Measurements from ENCODE around the gene SNX7. TPM values are rescaled to one million over a fixed set of nuclear protein-coding genes. Genes with fewer than 3 reads are reported as not detected.

SNX7 gene
- total and polyA plus RNA-seq, 10 donors: 2.3 to 11.5 (median 7.6) TPM

GRCh38 chr1:98792123-98792522 lies 130.6 kb downstream of the SNX7 start:
- Histone ChIP-seq H3K27me3 (replicated peaks in 1 of 7) (no peaks in the 10 kb centered on the region), H3K4me1 (no peaks in the 10 kb centered on the region), H3K9me3 (no peaks in the 10 kb centered on the region), H3K36me3 (no peaks in the 10 kb centered on the region), H3K4me3 (no peak overlapping the region), H3K27ac (no peak overlapping the region)
- no peak for DNase-seq
- intact Hi-C loops (cut with DNase I; ENCODE audit: low total_unique reads): loop anchor here (10.0 kb wide), 1 partner anchor 393 kb away; no protein-coding TSS in a partner anchor
- WGBS, 5 donors: 0 to 40% (median 18%) methylated on average over 1 of the region's 1 CpG
- TF ChIP-seq POLR2A (IDR thresholded peaks at IDR 0.05) (no peak), CTCF (IDR thresholded peaks at IDR 0.05 in 8 of 11, conservative IDR thresholded peaks at IDR 0.05 in 3 of 11) (no peak), POLR2AphosphoS5 (IDR thresholded peaks at IDR 0.05) (no peak)

DNA sequence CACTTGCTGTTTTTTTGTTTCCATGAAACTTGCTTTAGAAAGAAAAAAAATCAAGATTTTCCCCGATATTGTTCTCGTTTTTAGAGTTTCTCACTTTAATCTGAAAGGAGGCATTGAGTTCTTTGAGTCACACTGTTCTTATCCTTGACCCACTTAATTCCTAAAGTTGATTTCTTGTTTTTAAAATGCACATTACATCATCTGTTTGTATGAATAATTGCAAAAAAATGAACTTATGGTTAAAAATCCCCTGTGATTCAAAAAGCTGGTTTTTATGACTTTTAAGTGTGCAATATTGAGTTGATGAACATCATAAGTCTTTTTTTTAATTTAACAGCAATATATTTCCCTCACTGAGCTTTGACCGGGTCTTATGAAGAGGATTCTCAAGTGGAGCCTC lies 131.6 kb downstream of the SNX7 start:
- Histone ChIP-seq H3K36me3 (no peaks in the 10 kb centered on the region), H3K4me1 (no peaks in the 10 kb centered on the region), H3K4me3 (no peak overlapping the region), H3K27ac (no peak overlapping the region), H3K27me3 (replicated peaks in 1 of 7) (no peaks in the 10 kb centered on the region), H3K9me3 (no peaks in the 10 kb centered on the region)
- WGBS, 5 donors: 58 to 76% (median 70%) methylated on average over 3 of the region's 3 CpGs
- no peak for DNase-seq
- intact Hi-C loops (cut with DNase I; ENCODE audit: low total_unique reads): loop anchor here (10.0 kb wide), 1 partner anchor 392 kb away; no protein-coding TSS in a partner anchor
- TF ChIP-seq POLR2A (IDR thresholded peaks at IDR 0.05) (no peak), CTCF (IDR thresholded peaks at IDR 0.05 in 8 of 11, conservative IDR thresholded peaks at IDR 0.05 in 3 of 11) (no peak), POLR2AphosphoS5 (IDR thresholded peaks at IDR 0.05) (no peak)

GRCh38 chr1:98794196-98794886 lies 132.8 kb downstream of the SNX7 start:
- intact Hi-C loops (cut with DNase I; ENCODE audit: low total_unique reads): loop anchor here (10.0 kb wide), 1 partner anchor 390 kb away; no protein-coding TSS in a partner anchor
- H3K27ac ChIP-seq: no peak overlapping the region
- no peak overlapping the region for H3K4me3 ChIP-seq
- H3K27me3 ChIP-seq (replicated peaks in 1 of 7): no peaks in the 10 kb centered on the region
- H3K4me1 ChIP-seq: no peaks in the 10 kb centered on the region
- WGBS, 5 donors: 13 to 22% (median 17%) methylated on average over 3 of the region's 3 CpGs
- TF ChIP-seq POLR2A (IDR thresholded peaks at IDR 0.05): no peak
- peak in 10 of 11 experiments; percentile 36 to 74 (median 62) for TF ChIP-seq CTCF (IDR thresholded peaks at IDR 0.05 in 8 of 11, conservative IDR thresholded peaks at IDR 0.05 in 3 of 11)
- no peak for DNase-seq
- no peaks in the 10 kb centered on the region for H3K9me3 ChIP-seq
- H3K36me3 ChIP-seq: no peaks in the 10 kb centered on the region

DNA sequence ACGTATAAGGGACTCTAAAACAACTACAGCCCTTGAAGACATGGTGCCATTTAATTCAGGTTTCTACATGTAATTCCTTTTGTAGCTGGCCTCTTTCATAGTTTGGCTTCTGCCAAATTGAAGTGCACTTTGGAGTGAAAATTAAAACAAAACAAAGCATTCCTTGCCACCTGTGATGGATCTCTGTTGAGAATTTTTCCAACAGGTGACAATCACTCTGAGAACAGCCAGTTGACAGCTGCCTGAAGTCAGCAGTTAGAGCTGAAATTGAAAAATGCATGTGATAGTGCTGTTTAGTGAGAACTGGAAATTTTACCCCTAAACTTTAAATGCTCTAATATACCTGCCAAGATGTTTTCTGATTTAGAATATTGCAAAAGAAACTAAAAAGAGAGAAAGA lies 134.5 kb downstream of the SNX7 start:
- 70 to 77% (median 74%) methylated on average over 1 of the region's 1 CpG for WGBS, 5 donors
- no peaks in the 10 kb centered on the region for H3K27me3 ChIP-seq (replicated peaks in 1 of 7)
- DNase-seq: no peak
- H3K4me3 ChIP-seq: no peak overlapping the region
- no peaks in the 10 kb centered on the region for H3K36me3 ChIP-seq
- H3K27ac ChIP-seq: no peak overlapping the region
- intact Hi-C loops (cut with DNase I; ENCODE audit: low total_unique reads): loop anchor here (10.0 kb wide), 1 partner anchor 389 kb away; no protein-coding TSS in a partner anchor
- no peaks in the 10 kb centered on the region for H3K4me1 ChIP-seq
- TF ChIP-seq CTCF (IDR thresholded peaks at IDR 0.05 in 8 of 11, conservative IDR thresholded peaks at IDR 0.05 in 3 of 11) (no peak), POLR2A (IDR thresholded peaks at IDR 0.05) (no peak), POLR2AphosphoS5 (IDR thresholded peaks at IDR 0.05) (no peak)
- no peaks in the 10 kb centered on the region for H3K9me3 ChIP-seq
